Measurements from ENCODE around the gene CDH2. TPM values are rescaled to one million over a fixed set of nuclear protein-coding genes. Genes with fewer than 3 reads are reported as not detected.

Gene CDH2
- total RNA-seq (2022) (14.6 and 15.1 TPM in 2 replicates), Bru-seq, nascent RNA (percentile 50 among the genes with signal in this experiment), BruChase-seq, experiment 1, labeled RNA remaining after a 6-hour chase (percentile 42 among the genes with signal in this experiment), BruChase-seq, experiment 2, labeled RNA remaining after a 2-hour chase (percentile 42 among the genes with signal in this experiment)
- long read RNA-seq, full-length matches to known transcripts = 16 of 18 reads
- long read RNA-seq, partial matches to known transcripts = 2 of 18 reads
- long read RNA-seq, other reads (novel, unspliced or antisense) = 0 of 18 reads

GRCh38 chr18:28176948-28177827, at the start of gene CDH2:
CDH2 (minus strand) TSS chr18:28177130; CDS start chr18:28177022, 108 bp downstream.
- intact Hi-C loops (cut with micrococcal nuclease) = loop anchor here (2.0 kb wide), 1 partner anchor 62 kb away; no protein-coding TSS in a partner anchor
- POLR2A ChIA-PET = interaction anchor here (0.9 to 1.6 kb wide), 4 partner anchors 10 to 166 kb away, joined by 3 to 5 read pairs (median 4); no protein-coding TSS in a partner anchor
- Mint-ChIP-seq H3K27ac (ENCODE audit: low read depth, unreplicated experiment) (peak within 1 kb of the TSS; percentile 10), H3K4me3 (ENCODE audit: unreplicated experiment) (peak within 1 kb of the TSS; percentile 84), H3K9me3 (ENCODE audit: unreplicated experiment) (no peaks in the 10 kb centered on the region), H3K27me3 (ENCODE audit: insufficient read depth, unreplicated experiment) (no peaks in the 10 kb centered on the region), H3K36me3 (ENCODE audit: insufficient read depth, unreplicated experiment) (no peaks in the 10 kb centered on the region), H3K4me1 (ENCODE audit: insufficient read depth, unreplicated experiment) (peaks cover 6% of the 10 kb centered on the region)
- no peak for TF ChIP-seq CTCF (IDR thresholded peaks at IDR 0.05; ENCODE audit: unreplicated experiment)
- BruUV-seq (replicated peaks) = no TSS peak
- CTCF ChIA-PET = interaction anchor here (0.5 to 1.7 kb wide), 7 partner anchors 83 to 910 kb away, joined by 3 to 6 read pairs (median 3); no protein-coding TSS in a partner anchor
- DNase-seq (ENCODE audit: unreplicated experiment) = peak; percentile 74

- POLR2A ChIA-PET = no interaction called here
- Mint-ChIP-seq H3K36me3 (ENCODE audit: insufficient read depth, unreplicated experiment) (no peaks in the 10 kb centered on the region), H3K27me3 (ENCODE audit: insufficient read depth, unreplicated experiment) (no peaks in the 10 kb centered on the region), H3K9me3 (ENCODE audit: unreplicated experiment) (no peaks in the 10 kb centered on the region), H3K4me3 (ENCODE audit: unreplicated experiment) (no peak overlapping the region), H3K4me1 (ENCODE audit: insufficient read depth, unreplicated experiment) (no peaks in the 10 kb centered on the region), H3K27ac (ENCODE audit: low read depth, unreplicated experiment) (no peak overlapping the region)
- CTCF ChIA-PET = no interaction called here
- BruUV-seq (replicated peaks) = no TSS peak
- intact Hi-C loops (cut with micrococcal nuclease) = no loop called here
- no peak for TF ChIP-seq CTCF (IDR thresholded peaks at IDR 0.05; ENCODE audit: unreplicated experiment)
- DNase-seq (ENCODE audit: unreplicated experiment) = no peak
Measured at GRCh38 chr18:28212060-28212459, 35.1 kb upstream of the CDH2 start.

- Mint-ChIP-seq H3K36me3 (ENCODE audit: insufficient read depth, unreplicated experiment) (no peaks in the 10 kb centered on the region), H3K9me3 (ENCODE audit: unreplicated experiment) (no peaks in the 10 kb centered on the region), H3K27me3 (ENCODE audit: insufficient read depth, unreplicated experiment) (no peaks in the 10 kb centered on the region), H3K4me1 (ENCODE audit: insufficient read depth, unreplicated experiment) (peaks cover 13% of the 10 kb centered on the region), H3K4me3 (ENCODE audit: unreplicated experiment) (no peak overlapping the region), H3K27ac (ENCODE audit: low read depth, unreplicated experiment) (no peak overlapping the region)
- no peak for DNase-seq (ENCODE audit: unreplicated experiment)
- ChIA-PET POLR2A (no interaction called here), CTCF (no interaction called here)
- no peak for TF ChIP-seq CTCF (IDR thresholded peaks at IDR 0.05; ENCODE audit: unreplicated experiment)
- intact Hi-C loops (cut with micrococcal nuclease) = no loop called here
- BruUV-seq (replicated peaks) = no TSS peak
Measured at GRCh38 chr18:28208712-28209265, 31.9 kb upstream of the CDH2 start.

GRCh38 chr18:28208268-28208667, 31.3 kb upstream of the CDH2 start:
- ChIA-PET POLR2A (interaction anchor here (0.6 kb wide), 1 partner anchor 111 kb away, joined by 4 read pairs; no protein-coding TSS in a partner anchor), CTCF (no interaction called here)
- H3K9me3 Mint-ChIP-seq (ENCODE audit: unreplicated experiment) = no peaks in the 10 kb centered on the region
- no peak overlapping the region for H3K27ac Mint-ChIP-seq (ENCODE audit: low read depth, unreplicated experiment)
- no peaks in the 10 kb centered on the region for H3K27me3 Mint-ChIP-seq (ENCODE audit: insufficient read depth, unreplicated experiment)
- no peak overlapping the region for H3K4me3 Mint-ChIP-seq (ENCODE audit: unreplicated experiment)
- H3K4me1 Mint-ChIP-seq (ENCODE audit: insufficient read depth, unreplicated experiment) = peaks cover 15% of the 10 kb centered on the region
- no peak for DNase-seq (ENCODE audit: unreplicated experiment)
- no peaks in the 10 kb centered on the region for H3K36me3 Mint-ChIP-seq (ENCODE audit: insufficient read depth, unreplicated experiment)
- intact Hi-C loops (cut with micrococcal nuclease) = no loop called here
- no TSS peak for BruUV-seq (replicated peaks)
- no peak for TF ChIP-seq CTCF (IDR thresholded peaks at IDR 0.05; ENCODE audit: unreplicated experiment)

Measured in MCF 10A (cell line).